Right lobe of liver (tissue), 4 donors: ENCODE measurements around the gene TMEM8B.

ENCODE experiments used
- CTCF ChIP-seq, 4 donors: fragments of 200-600 bp in 3 of 4; fragments of 450-650 bp in 1 of 4; IDR thresholded peaks; one replicate each; pipeline versions ENCODE4 v1.5.1 to v1.8.0; 2016 to 2022; ENCODE audit warnings: antibody characterized with exemption in 4 of 4, mild to moderate bottlenecking in 2 of 4
- POLR2A ChIP-seq: fragments of 450-650 bp; IDR thresholded peaks from one replicate; pipeline ENCODE4 v1.6.1; 2017; ENCODE audit warnings: antibody characterized with exemption, mild to moderate bottlenecking
- donor health status: DM: no; HTN: no; CAD: no.
- donor health status: DM: no; HTN: no; CAD: no.
- donor health status: DM: no; HTN: yes; CAD: no.

- TF ChIP-seq CTCF (IDR thresholded peaks at IDR 0.05) (no peak), POLR2A (no peak)
These were observed 27.9 kb downstream of the TMEM8B start for GRCh38 chr9:35856882-35857281.
